AG09319 (cell line): ENCODE measurements around the gene TIGAR.

ENCODE experiments used
- DNase-seq: peaks from one replicate; pipeline ENCODE4 v3.0.0-alpha.2; 2010; ENCODE audit warnings: low read depth; ENCODE audit errors: extremely low read depth
- CTCF ChIP-seq: IDR thresholded peaks from 2 replicates; pipeline ENCODE4 v1.5.1; 2011; ENCODE audit warnings: low read depth, mild to moderate bottlenecking, inconsistent platforms, low read length, moderate library complexity

The TIGAR gene

DNA sequence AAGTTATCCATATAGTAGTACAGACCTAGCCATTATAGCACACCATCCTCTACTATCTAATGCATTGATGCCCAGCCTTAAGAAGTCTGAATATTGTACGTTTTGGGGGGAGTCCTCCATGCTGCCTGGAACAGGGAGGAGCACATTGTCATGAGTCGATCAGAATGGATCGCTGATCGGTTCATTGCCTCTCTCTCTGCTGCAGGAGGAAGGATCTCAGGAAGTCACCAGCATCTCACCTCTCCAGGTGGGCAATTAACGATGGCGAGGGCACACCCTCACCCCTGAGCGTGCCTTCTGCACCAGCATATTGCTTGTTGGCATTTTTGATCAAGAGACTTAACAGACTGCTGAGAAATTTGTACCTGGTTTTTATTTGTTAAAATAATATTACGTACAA is 35.9 kb upstream of the TIGAR start:
- TF ChIP-seq CTCF, result no peak
- DNase-seq, result no peak

DNA sequence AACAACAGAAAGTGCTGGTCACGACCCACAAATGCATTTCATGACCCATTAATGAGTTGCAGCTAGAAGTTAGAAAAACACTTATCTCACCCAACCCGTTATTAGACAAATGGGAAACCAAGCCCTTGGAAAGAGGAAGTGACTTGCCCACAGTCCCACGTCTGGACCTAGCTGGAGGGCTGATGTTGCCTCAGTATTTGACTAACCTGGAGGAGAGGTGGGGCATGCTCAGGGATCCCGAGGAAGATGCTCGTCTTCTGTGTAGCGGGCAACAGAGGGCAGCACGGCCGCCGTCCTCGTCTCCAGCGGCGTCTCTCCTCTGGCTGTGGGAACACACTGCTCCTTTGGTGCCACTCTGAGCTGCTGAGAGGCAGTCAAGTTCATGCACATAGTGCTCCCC is 34.8 kb upstream of the TIGAR start:
- no peak for DNase-seq
- no peak for TF ChIP-seq CTCF

DNA sequence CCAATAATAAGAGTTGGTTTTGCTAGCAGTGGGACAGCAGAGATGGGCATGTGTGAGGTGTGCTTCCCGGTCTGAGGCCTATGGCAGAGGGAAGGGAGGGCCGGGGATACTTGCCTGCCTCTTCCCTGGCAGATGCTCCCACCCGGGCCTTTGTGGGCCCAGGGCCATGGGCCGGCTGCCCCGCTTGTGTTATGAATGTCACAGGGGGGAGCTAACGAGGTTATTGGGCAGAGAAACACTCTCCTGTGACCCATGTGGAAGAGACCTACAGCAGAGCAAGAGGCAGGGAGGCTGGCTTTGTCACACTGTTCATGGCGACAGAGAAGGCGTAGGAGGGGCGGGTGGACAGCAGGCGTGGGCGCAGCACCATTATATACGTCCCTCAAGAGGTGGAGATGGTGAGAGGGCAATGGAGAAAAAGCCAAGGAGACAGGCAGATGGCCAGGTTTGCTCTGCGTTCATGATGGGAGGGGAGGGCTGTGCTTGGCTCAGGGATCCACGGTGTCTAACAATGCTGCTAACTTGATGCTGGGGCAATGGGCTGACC is 34.2 kb upstream of the TIGAR start:
- no peak for DNase-seq
- no peak for TF ChIP-seq CTCF

DNA sequence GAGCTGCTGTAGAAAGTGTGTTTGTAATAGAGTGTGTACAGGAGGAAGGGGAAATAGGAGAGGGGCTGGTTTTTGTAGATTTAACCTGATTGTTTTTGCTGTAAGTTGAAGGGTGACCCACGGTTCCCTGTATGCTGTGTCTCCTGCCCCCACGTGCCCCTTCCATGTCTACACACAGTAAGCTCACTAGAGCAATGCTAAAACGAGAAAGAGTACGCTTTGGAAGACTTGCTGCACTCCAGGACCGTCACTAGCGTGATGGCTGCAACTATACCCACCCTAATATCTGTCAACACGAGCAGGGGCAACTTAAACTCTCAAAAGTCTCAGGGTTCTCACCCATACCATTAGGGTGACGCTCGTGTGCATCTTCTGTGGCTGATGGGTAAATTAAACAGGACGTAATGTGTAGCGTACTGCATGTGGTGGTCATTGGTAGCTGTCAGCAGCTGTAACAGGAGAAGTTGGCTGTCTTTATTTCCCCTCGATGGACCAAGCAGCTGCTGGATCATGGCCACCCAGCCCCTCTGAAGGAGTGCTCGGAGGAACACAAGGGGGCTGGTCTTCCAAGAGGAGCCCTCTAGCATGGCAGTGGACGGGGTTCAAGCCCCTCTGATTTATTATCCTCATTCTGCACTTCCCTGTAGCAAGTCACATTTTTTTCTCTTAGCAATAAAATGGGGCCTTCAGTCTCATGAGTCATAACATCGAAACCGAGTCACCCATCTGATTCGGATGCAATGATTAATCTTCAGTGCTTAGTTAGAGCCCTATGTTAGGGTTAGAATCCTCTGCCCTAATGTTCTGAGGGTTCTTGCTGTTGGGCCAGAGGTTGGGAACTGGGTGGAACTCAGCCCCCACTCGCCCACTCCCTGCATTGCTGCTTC is 33.4 kb upstream of the TIGAR start:
- TF ChIP-seq CTCF, result no peak
- DNase-seq, result no peak

GRCh38 chr12:4288296-4289131 is 32.5 kb upstream of the TIGAR start:
- DNase-seq, result no peak
- no peak for TF ChIP-seq CTCF

DNA sequence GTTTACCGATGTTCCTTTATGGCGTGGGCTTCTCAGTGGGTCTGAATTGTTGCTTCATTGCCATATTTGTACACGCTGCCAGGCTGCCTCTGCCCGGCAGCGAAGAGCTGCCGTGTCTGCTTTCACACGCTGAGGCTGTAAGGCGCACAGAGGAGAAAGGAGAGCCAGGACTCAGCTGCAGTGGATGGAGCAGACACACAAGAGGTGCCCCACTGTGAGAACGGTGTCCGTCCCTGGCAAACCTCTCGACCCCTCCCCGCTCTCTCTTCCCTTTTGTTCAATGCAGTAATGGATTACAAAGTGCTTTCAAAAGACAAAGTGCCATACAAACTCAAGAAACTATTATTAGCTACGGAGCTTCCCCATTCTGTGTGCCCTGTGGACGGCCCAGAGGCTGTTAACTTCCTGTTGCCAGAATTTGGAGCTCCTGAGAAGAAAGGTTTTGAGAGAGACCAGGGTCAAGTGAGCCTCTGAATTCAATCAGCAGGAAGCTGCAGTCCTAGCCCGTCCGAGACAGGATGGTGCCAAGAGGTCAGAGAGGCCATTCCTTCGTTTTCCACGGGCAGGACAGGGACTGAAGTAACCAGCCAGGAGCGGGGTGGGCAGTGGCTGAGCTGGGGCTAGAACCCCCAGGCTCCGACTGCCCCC is 31.7 kb upstream of the TIGAR start:
- DNase-seq, result no peak
- TF ChIP-seq CTCF, result no peak
